HG03103 (cell line): Measurements from ENCODE around the gene NAGA.
"Not testable (repeated sequence)": the region's sequence is repeated elsewhere in the genome, so short reads cannot be mapped to it uniquely, and the experiment has no call there.

Source experiments
- ATAC-seq: cut with Tn5 transposase; IDR thresholded peaks from one replicate; pipeline ENCODE4 v1.9.1; 2021; ENCODE audit warnings: low read depth; ENCODE audit not compliant: unreplicated experiment

Gene NAGA

DNA sequence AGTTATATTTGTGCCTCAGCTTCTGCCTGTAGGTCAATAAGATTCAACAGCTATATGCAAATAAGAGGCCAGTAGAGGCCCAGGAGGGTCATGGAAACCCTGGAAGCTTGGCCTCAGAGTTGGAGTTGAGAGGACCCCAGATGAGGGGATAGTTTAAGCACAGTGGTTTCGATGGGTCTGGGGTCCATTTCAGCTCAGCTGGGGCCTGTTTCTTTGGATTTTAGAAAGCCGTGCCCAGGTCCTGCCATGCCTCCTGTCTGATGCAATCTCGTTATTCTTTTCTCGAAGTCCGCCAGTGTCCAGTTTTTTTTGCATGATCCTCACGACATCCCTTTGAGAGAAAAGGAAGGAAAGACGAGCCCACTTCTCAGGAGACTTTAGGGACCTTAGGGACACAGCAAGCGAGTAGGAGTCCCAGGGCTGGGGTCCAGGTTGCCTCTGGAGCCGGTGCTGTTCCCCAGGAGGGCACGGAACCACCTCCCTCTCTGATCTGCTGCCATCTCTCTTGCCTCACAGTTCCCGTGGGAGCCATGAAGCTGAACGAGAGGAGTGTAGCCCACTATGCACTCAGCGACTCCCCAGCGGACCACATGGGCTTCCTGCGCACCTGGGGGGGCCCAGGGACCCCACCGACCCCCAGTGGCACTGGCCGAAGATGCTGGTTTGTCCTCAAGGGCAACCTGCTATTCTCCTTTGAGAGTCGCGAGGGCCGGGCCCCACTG, 6.3 kb upstream of the NAGA start:
- ATAC-seq = no peak

DNA sequence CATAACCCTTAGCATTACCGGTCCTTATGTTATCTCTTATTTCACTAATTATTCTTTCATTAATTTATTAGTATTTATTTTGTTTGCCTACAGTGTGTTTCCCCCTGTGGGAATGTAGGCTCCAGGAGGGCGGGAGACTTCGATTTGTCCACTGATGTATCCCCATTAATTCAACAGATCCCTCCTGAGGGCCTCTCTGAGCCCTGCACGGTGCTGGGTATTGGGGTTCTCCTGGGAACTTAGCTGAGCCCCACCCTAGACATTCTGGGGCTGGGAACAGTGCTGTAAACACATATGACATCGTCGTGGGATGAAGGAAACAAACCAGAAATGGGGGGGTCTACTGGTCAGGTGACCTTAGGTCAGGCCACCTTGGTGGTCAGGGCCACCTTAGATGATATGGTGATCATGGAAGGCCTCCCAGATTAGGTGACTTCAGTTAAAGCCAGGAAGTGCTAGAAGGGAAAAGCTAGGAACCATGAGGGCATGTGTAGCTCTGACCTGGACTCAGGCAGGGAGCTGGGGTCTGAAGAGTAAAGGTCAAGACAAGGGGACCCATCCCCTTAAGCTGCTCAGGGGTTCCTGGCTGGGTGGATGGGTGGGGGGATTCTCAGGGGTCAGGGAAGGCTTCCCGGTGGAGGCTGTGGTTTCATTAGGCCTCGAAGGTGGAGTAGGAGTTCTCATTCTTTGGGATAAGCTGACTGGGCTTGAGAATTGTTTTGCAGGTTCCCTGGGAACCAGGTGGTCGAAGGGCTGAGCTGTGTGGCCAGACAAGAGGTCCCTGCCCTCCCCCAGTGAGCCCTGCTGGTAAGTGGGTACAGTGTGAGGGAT, 4.4 kb upstream of the NAGA start:
- no peak for ATAC-seq

DNA sequence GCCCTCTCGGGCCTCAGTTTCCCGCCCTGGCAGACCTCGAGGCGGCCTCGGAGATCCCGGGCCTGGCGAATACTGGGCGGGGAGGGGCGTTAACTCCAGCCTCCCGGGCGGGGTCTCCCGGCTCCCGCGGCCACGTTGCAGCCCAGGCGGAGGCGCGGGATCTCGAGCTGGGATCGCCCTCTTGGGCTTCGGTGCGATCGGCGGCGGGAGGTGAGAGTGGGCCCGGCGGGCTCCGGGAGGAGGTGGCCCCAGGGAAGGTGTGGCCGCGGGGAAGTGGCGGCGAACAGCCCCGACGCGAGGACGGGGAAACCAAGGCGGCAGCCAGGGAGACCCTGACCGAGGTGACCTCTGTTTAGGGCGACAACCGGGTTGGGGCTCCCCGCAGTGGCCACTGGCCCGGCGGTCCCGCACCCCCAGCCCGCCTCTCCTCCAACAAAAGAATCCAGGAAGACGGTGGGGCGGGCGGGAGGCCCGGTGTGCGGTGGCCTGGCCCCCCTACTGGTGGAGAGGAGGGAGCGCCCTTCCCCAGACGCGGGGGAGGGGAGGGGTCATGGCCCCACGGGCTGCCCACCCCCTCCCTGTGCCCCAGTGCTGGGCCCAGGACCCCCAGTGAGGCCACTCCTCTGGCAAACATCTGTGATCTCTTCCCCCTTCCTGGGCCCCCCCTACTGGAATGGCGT, 3.7 kb upstream of the NAGA start, which contains the start of gene PHETA2:
TSS of gene PHETA2 (plus strand) at position 117 of the 680 bp plus-strand sequence. CDS start 3,046 bp downstream, outside the sequence.
- ATAC-seq = no peak

DNA sequence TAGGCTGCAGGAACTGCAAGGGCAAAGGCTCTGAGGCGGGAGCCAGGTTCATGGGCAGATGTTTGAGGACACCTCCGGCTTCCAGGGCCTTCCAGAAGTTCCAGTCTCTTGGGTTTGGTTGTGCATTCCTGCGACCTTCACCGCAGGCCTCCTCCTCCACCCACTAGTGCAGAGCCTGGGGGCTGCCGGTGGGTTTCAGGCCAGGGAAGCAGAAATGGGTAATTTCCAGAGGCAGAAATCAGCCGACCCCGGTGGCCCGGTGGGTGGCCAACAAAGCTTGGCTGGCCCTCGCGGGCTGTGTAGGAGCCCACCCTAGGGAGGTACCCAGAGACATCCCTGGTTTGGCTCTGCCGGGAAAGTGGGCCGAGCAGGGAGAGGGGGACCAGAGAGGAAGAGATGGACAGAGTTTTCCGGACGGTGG, 3.0 kb upstream of the NAGA start:
- no peak for ATAC-seq

DNA sequence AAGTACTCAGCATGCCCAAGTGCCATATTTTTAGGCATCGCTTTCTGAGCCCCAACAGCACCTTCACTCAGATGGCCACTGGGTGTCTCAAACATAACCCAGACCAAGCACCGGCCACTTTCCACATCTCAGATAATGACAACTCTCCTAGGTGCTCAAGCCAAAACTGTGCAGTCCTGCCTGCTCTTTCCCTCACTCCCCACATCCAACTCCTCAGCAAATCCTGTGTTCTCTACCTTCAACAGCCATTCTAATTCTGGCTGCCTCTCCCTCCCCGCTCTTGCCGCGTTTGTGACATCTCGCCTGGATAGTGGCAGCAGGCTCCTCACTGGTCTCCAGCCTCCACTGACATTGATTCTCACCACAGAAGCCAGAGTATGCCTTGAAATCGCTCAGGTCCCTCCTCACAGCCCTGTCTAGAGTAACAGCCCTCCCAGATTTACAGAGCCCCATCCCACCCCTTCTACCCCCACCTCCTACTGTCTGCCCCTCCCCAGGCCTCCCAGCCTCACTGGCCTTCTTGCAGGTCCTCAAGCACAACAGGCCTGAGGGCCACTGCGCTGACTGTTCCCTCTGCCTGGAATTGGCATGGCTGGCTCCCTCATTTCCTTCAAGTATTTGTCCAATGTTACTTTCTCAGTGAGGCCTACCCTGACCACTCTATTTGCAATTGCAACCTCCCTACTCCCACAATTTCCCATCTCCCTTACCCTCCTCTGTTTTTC, 2.2 kb upstream of the NAGA start:
- ATAC-seq = no peak

DNA sequence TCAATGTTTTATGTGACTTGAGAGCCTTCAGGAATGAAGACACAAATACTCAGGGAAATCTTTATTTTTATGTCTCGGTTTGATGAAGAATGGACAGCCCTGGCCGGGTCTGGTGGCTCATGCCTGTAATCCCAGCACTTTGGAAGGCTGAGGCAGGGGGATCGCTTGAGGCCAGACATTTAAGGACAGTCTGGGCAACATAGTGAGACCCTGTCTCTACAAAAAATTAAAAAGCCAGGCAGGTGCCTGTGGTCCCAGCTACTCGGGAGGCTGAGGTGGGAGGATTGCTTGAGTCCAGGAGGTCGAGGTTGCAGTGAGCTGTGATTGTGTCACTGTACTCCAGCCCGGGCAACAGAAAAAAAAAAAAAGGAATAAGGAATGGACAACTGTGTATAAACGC, 896 bp upstream of the NAGA start:
- not testable (repeated sequence) for ATAC-seq

DNA sequence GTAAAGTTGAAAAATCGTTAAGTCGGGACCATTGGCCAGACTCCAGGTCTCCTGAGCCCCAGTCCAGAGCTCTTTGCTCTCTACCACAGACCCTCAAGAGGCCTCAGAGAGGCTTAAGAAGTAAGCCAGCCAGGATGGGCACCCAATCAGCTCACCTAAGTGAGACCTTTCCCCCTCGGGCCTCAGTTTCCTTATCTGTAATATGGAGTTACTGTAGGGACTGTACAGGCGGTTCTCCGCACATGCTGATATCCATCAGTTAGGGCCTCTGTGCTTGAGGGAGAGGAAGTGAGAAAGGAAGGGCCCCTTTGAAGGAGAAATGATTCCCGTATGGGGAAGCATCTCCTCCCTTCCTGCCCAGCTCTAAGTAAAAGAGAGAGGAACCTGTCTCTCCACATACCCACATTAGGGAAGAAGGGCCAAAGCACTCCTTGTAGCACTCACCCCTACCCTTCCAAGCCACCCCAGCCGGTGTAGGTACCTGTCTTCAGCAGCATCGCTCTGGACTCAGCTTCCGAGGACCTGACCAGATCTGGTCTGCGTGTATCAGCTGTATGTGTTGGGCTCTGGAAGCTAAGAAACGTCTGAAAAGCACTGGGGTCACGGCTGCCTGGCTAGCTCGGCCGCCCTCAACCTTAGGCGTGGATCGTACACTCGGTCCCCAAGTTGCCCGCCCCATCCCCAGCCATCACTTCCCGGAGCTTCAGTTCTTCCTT, 653 bp downstream of the NAGA start:
- no peak for ATAC-seq

DNA sequence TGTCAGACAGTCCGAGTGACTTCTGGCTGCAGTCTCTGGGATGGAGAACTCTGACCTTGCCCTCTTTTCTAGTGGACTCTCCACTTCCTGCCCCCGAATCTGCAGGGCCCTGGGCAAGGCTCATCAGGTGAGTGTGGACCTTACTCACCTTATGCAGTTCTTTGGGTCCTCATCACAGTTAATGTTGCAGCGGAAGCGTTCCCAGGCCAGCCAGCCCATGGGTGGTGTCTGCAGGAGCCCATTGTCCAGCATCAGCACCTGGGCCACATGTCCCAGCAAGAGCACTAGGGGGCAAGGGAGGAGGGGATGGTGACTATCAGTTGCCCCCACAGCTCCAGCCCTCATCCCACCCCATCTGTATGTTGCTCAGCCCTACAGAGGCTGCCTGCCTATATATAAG, 2.3 kb downstream of the NAGA start:
- no peak for ATAC-seq

DNA sequence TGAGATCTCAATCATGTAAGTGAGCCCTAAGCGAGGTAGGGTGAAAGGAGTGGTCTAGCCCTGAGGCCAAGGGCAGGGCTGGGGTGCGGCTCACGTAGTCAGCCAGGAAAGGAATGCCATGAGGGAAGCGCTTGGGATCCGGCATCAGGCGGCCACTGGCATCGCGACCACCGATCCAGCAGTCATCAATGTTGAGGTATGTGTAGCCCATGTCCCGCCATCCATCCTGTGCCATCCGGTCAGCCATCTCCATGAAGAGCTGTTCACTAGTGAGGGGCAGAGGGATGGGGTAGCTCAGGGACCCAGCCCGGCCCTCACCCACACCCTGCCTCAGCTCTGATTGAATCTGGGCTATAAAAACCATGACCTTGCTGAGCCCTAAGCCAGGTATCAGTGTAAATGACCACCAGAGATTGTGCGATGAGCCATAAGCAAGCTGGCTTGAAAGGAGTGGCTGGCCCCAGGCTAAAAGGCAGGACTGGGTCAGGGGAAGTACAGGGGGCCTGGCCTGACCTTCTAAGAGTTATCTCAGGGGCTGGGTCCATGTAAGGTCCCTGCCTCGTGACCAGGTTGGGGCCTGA, 2.9 kb downstream of the NAGA start:
- ATAC-seq = no peak

DNA sequence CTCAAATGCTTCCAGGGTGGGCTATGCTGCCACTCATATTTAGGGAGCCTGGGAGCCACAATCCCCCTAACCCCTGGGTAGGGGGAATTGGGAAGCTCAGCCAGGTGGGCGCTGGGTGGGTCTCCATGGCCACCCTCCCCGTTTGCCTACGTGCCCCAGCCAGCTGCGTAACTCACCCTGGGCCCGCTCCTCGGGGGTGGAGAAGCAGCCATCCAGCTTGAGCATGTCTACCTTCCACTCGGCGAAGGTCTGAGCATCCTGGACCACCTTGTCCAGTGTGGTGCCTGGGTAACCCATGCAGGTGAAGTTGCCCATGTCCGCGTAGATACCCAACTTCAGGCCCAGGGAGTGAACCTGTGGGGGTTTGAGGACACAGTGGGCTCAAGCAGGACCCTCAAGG, 3.7 kb downstream of the NAGA start:
- no peak for ATAC-seq

DNA sequence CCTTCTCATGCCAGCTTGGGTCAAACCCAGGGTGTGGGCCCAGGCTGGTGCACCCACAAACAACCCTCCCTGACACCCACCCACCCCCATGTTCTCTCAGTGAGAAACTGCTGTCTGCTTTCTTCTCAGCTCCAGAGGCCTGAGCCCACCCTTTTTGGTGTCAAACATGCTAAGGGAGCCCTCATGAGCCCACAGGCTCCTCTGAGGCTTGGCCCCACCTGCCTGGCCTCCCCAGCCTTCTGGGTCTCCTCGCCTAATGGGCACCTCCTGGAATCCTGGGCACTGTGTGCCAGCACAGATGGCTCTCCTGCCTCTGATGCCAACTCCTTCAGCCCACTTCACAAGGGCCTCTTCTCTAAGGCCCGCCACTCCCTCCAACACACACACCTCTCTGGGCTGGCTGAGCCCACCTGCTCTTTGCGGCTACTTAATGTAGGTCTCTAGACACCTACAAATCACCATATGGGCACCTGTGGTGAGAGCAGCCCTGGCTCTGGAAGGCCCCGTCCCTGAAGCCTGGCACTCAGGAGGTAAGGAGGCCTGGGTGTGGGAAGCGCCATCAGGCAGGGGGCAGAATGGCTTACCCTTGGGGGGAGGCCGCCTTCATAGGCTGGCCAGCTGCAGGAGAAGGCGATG, 4.4 kb downstream of the NAGA start:
- ATAC-seq = no peak

DNA sequence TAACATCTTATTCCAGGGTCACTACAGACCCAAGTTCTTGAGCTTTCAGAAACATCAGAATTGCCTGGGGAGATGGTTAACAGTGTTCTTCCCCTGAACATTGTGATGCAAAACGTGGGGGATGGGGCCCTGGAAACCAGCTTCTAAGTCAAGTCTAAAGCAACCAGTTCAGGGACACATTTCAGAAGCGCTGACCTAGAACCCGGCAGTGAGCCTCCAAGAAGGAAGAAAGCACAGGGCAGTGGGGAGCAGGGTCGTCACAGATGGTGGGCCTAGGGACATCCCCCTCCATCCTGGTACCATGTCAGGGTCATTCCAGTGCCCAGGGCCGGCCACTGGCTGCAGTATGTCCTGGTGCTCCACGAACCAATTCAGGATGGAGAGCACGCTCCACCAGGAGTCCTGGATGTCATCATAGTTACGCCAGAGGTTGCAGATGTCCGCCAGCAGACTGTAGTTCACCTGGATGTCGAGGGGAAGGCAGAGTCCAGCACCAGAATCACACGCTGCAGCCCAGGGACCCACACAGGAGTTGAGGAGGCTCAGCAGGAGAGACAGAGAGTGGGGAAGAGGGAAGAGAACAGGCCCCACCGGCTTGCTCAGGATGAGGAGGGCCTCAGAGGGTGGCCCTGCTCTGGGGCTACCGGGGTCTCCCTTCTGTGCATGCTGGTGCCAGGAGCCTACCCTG, 5.0 kb downstream of the NAGA start:
- no peak for ATAC-seq

DNA sequence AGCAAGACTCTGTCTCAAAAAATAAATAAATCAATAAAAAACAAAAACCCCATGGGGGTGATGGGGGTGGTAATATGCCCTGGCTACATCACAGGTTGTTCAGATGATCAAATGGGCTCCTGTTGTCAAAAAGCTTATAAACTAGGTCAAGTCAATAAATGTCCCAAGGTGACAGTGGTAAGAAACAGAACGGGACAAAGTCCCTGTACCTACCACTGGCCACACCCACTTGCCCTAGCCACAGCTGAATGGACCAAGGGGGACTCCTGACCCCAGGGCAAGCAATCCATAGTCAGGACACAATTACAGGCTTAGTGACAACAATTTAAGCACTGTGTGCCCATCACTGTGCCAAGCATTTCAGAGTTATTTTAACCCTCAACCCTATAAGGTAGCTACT, 6.0 kb downstream of the NAGA start:
- ATAC-seq = no peak

DNA sequence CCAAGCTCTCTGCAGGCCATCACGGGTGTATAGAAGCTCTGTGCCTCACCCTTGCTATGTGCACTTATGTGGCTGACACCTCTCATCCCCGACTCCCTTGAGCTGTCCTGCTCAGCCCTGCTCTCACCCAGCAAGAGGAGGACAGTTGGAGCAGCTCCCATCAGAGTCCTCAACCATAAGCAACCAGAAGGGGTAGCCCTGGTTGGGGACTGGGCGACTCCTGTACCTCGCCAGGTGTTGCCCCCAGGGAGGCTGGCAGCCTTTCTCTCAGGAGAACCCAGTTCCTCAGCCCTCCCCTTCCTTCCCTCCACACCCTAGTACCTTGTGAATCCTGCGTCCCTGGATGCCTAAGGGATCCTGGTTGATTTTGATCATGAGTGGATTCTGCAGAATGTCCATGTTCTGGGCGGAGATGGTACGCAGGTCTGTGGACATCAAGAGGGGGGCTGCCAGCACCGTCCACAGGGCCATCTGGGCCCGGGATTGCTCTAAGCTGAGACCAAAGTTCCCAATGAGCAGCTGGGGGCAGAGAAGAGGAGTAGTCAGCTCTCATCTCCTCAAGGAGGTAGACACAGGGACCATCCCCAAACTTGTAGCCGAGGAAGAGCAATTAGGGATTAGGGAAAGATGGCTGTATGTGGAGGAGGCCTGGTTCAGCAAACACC, 8.0 kb downstream of the NAGA start:
- ATAC-seq = no peak

DNA sequence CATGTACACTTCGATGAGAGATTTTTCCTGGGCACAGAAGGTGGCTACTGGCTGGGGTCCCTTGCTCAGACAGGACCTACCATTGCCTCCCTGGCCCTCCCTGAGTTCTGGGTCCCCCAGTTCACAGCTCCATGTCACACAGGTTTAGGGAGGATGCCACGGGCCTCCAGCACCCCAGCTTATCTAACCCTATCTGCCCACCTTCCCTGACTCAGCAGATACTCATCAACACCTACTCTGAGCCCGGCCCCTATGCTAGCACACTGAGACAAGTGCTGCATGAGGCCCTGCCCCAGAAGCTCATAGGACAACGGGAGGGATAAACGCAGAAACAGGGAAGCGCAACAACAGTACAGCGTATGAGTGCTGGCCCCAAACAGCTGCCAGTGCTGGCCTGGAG, 9.6 kb downstream of the NAGA start:
- ATAC-seq = no peak

DNA sequence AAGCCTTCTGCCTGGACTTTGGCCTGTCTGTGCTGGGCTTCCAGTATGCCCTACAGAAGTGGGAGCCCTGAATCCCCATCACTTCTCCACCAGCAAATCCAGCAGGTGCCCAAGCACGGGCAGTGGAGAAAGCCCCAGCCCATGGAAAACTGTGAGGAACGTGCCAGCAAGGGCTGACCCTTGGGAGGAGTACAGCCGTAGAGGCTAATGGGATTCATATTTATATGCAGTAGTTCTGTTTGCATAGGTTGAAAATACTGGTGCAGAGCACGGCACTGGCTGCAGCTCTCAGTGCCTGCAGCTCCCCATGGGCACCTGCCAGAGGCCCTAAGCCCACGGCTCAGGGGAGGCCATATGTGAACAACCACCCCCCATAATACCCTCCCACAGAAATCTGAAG, 10.1 kb downstream of the NAGA start:
- ATAC-seq = no peak

DNA sequence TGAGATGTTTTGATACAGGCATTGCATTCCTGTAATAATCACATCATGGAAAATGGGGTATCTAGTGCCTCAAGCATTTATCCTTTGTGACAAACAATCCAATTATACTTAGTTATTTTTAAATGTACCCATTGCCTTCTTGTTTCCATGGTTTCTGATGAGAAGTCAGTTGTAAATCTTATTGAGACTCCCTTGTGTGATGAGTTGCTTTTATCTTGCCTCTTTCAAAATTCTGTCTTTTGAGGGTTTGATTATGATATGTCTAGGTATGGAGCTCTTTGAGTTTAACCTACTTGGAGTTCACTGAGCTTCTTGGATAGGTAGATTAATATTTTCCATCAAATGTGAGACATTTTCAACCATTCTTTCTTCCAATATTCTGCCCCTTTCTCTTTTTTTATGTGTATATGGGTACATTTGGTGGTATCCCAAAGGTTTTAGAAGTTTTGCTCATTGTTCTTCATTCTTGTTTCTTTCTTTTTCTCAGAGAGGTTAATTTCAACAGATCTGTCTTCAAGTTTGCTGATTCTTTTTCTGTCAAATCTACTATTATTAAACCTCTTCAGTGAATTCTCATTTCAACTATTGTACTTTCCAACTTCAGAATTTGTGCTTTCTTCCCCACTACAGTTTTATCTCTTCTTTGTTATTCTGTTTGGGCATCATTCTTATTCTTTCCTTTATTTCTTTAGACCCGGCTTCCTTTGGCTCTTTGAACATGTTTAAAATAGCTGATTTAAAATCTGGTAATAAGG, 13.7 kb downstream of the NAGA start:
- no peak for ATAC-seq
